ENCODE measurements around the gene RBM8A. TPM values are rescaled to one million over a fixed set of nuclear protein-coding genes. Genes with fewer than 3 reads are reported as not detected.

The RBM8A gene
- total and polyA plus RNA-seq, 9 of the 15 experiments (the other 6 are each of a cell fraction or from before 2014, with no cell fraction given) = 215 to 1,035 (median 291) TPM

GRCh38 chr1:145918144-145918991 is 8.9 kb downstream of the RBM8A start, which contains the start of gene PEX11B:
TSS of gene PEX11B (minus strand) at chr1:145918717. CDS start at chr1:145918688, 29 bp downstream.
- DNase-seq (ENCODE audit: extremely low read depth in 1 of 4, low spot score in 3 of 4) = peak; percentile 84 to 92 (median 88)
- CTCF ChIA-PET (ENCODE audit: low intra/inter-chr PET ratio) = interaction anchor here (0.7 kb wide), 1 partner anchor 95 kb away, joined by 3 read pairs; no protein-coding TSS in a partner anchor
- Histone ChIP-seq H3K27ac (ENCODE audit: extremely low read depth, low read depth, low read length) (peak within 1 kb of the TSS; percentile 96), H3K36me3 (ENCODE audit: control insufficient read depth, insufficient read depth, low read length) (peaks cover 21% of the 10 kb centered on the region; the same call in 2 of the 3 replicates), H3K4me3 (peak within 1 kb of the TSS; percentile 63), H2AFZ (ENCODE audit: low read depth, low read length) (peak within 1 kb of the TSS; percentile 98), H3K4me2 (ENCODE audit: insufficient read depth, low read length) (peak within 1 kb of the TSS; percentile 93), H3K27me3 (ENCODE audit: control insufficient read depth in 2 of 2, insufficient read depth in 2 of 2, low read length in 2 of 2) (no peaks in the 10 kb centered on the region), H3K79me2 (ENCODE audit: control insufficient read depth, insufficient read depth, low read length) (peaks cover 8% of the 10 kb centered on the region), H3K9ac (ENCODE audit: insufficient read depth in 1 of 2, low read depth in 2 of 2, low read length in 2 of 2) (peak within 1 kb of the TSS; percentile 85 to 90), H3K9me3 (replicated peaks; ENCODE audit: control insufficient read depth, insufficient read depth, low read depth, low read length) (no peaks in the 10 kb centered on the region), H3K4me1 (replicated peaks in 1 of 2; ENCODE audit: control insufficient read depth in 2 of 2, insufficient read depth in 2 of 2, low read length in 2 of 2) (peaks cover 7 to 23% of the 10 kb centered on the region in 2 experiments; a peak in 4 of 5 replicates), H4K20me1 (replicated peaks; ENCODE audit: control insufficient read depth, insufficient read depth, low read length) (no peaks in the 10 kb centered on the region), H3K9me1 (ENCODE audit: control insufficient read depth, insufficient read depth, low read length) (no peaks in the 10 kb centered on the region)
- in situ Hi-C loops (cut with MboI) (no loop called here), intact Hi-C loops (cut with micrococcal nuclease) (no loop called here)
- no TSS peak for BruUV-seq (replicated peaks)
- 0% methylated on average over 46 of the region's 51 CpGs for WGBS (ENCODE audit: insufficient coverage, low coverage, missing lambda C conversion rate)
- peak; percentile 86 for ATAC-seq
- POLR2A ChIA-PET = interaction anchor here (0.9 to 2.3 kb wide), 9 partner anchors 9 to 98 kb away, joined by 3 to 18 read pairs (median 5); partner anchors contain the start of genes ANKRD34A, PIAS3, POLR3GL and RBM8A
- peak; percentile 84 for FAIRE-seq
- TF ChIP-seq, protein P1, sequence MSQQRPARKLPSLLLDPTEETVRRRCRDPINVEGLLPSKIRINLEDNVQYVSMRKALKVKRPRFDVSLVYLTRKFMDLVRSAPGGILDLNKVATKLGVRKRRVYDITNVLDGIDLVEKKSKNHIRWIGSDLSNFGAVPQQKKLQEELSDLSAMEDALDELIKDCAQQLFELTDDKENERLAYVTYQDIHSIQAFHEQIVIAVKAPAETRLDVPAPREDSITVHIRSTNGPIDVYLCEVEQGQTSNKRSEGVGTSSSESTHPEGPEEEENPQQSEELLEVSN (IDR thresholded peaks at IDR 0.05; ENCODE audit: borderline replicate concordance in 1 of 2, extremely low read depth in 1 of 2, insufficient read depth in 1 of 2, insufficient read length in 1 of 2, low read depth in 1 of 2, low read length in 1 of 2, poor library complexity in 1 of 2, severe bottlenecking in 1 of 2) = peak in 1 of 2 experiments; percentile 8
- TF ChIP-seq POLR2G (IDR thresholded peaks at IDR 0.05; ENCODE audit: low read depth, low read length) = peak; percentile 83
- no peak for TF ChIP-seq ATF1 (CRISPR knock-in tag; IDR thresholded peaks at IDR 0.05)
- TF ChIP-seq ATF1 (tag; IDR thresholded peaks at IDR 0.05) = peak; percentile 68
- TF ChIP-seq RBBP5 (IDR thresholded peaks at IDR 0.05; ENCODE audit: borderline replicate concordance, insufficient read depth, low read length, poor library complexity, severe bottlenecking) = peak; percentile 51
- peak; percentile 58; the same call in 1 of the 2 replicates for TF ChIP-seq BCOR (IDR thresholded peaks at IDR 0.05)
- TF ChIP-seq SIN3B (IDR thresholded peaks at IDR 0.05; ENCODE audit: low read depth) = peak; percentile 68; the same call in 1 of the 2 replicates
- TF ChIP-seq MNT (conservative IDR thresholded peaks at IDR 0.05) = peak; percentile 72 to 75
- TF ChIP-seq, protein P2, sequence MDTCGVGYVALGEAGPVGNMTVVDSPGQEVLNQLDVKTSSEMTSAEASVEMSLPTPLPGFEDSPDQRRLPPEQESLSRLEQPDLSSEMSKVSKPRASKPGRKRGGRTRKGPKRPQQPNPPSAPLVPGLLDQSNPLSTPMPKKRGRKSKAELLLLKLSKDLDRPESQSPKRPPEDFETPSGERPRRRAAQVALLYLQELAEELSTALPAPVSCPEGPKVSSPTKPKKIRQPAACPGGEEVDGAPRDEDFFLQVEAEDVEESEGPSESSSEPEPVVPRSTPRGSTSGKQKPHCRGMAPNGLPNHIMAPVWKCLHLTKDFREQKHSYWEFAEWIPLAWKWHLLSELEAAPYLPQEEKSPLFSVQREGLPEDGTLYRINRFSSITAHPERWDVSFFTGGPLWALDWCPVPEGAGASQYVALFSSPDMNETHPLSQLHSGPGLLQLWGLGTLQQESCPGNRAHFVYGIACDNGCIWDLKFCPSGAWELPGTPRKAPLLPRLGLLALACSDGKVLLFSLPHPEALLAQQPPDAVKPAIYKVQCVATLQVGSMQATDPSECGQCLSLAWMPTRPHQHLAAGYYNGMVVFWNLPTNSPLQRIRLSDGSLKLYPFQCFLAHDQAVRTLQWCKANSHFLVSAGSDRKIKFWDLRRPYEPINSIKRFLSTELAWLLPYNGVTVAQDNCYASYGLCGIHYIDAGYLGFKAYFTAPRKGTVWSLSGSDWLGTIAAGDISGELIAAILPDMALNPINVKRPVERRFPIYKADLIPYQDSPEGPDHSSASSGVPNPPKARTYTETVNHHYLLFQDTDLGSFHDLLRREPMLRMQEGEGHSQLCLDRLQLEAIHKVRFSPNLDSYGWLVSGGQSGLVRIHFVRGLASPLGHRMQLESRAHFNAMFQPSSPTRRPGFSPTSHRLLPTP (IDR thresholded peaks at IDR 0.05; ENCODE audit: borderline replicate concordance, extremely low read depth, insufficient read length) = no peak
- TF ChIP-seq PHB2 (IDR thresholded peaks at IDR 0.05; ENCODE audit: low read depth) = no peak
- TF ChIP-seq TEAD4 (IDR thresholded peaks at IDR 0.05; ENCODE audit: low read length) = peak; percentile 36
- peak; percentile 76; the same call in 1 of the 2 replicates for TF ChIP-seq TEAD4 (CRISPR knock-in tag; IDR thresholded peaks at IDR 0.05; ENCODE audit: borderline replicate concordance)
- TF ChIP-seq EP300 (IDR thresholded peaks at IDR 0.05; ENCODE audit: low read length) = peak; percentile 19; the same call in 1 of the 2 replicates
- no peak for TF ChIP-seq NFIX (CRISPR knock-in tag; IDR thresholded peaks at IDR 0.05; ENCODE audit: low read depth)
- TF ChIP-seq CREM (IDR thresholded peaks at IDR 0.05; ENCODE audit: low read depth) = peak; percentile 84

Data from K562 (cell line).